ENCODE results near the gene DNASE2B.

DNASE2B gene

DNA sequence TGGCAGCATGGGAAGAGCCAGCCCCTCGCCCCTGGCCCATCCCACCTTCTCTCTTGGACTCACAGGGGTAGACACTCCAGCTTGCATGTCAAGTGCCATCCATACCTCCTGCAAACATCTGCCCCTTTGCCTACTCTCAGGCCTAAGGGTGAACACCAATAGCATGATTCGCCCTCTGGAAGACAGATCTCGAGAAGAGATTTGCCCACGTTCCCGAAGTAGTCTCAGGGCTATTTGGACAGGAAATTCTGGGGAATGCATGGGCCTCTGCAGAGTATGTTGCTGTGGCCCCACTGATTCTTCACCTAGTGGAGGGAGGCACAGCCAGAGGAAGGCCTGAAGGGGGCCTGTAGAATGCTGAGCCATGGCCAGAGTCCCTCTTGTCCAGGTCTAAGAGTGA is 29.8 kb upstream of the DNASE2B start:
- Mint-ChIP-seq H3K9me3 (no peaks in the 10 kb centered on the region), H3K27ac (no peak overlapping the region), H3K4me1 (no peaks in the 10 kb centered on the region), H3K36me3 (ENCODE audit: low read depth) (no peaks in the 10 kb centered on the region), H3K4me3 (no peak overlapping the region), H3K27me3 (ENCODE audit: low read depth) (no peaks in the 10 kb centered on the region)
- TF ChIP-seq, protein P1, sequence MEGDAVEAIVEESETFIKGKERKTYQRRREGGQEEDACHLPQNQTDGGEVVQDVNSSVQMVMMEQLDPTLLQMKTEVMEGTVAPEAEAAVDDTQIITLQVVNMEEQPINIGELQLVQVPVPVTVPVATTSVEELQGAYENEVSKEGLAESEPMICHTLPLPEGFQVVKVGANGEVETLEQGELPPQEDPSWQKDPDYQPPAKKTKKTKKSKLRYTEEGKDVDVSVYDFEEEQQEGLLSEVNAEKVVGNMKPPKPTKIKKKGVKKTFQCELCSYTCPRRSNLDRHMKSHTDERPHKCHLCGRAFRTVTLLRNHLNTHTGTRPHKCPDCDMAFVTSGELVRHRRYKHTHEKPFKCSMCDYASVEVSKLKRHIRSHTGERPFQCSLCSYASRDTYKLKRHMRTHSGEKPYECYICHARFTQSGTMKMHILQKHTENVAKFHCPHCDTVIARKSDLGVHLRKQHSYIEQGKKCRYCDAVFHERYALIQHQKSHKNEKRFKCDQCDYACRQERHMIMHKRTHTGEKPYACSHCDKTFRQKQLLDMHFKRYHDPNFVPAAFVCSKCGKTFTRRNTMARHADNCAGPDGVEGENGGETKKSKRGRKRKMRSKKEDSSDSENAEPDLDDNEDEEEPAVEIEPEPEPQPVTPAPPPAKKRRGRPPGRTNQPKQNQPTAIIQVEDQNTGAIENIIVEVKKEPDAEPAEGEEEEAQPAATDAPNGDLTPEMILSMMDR (IDR thresholded peaks at IDR 0.05; ENCODE audit: unreplicated experiment in 3 of 3): no peak

DNA sequence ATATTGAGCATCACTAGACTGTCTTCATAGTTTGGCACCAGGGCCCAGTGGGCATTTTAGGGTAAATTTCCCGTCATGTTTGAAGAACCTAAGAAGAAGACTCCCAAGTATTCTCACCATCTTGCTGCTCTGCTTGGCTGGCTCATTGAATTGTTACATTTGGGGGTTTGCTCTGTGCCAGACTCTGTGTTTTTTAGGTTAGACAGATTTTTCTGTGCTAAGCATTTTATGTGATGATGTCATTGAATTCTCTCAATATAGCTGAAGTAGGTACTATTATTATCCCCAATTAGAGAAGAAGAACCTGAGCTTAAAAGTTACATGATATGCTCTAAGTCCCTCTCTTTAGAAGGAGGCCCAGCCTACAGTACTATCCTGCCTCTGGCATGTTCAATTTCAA is 28.0 kb upstream of the DNASE2B start:
- Mint-ChIP-seq H3K27me3 (ENCODE audit: low read depth) (no peaks in the 10 kb centered on the region), H3K4me1 (peaks cover 8% of the 10 kb centered on the region), H3K4me3 (no peak overlapping the region), H3K36me3 (ENCODE audit: low read depth) (no peaks in the 10 kb centered on the region), H3K27ac (no peak overlapping the region), H3K9me3 (no peaks in the 10 kb centered on the region)
- TF ChIP-seq, protein P1 (IDR thresholded peaks at IDR 0.05; ENCODE audit: unreplicated experiment in 3 of 3): no peak

DNA sequence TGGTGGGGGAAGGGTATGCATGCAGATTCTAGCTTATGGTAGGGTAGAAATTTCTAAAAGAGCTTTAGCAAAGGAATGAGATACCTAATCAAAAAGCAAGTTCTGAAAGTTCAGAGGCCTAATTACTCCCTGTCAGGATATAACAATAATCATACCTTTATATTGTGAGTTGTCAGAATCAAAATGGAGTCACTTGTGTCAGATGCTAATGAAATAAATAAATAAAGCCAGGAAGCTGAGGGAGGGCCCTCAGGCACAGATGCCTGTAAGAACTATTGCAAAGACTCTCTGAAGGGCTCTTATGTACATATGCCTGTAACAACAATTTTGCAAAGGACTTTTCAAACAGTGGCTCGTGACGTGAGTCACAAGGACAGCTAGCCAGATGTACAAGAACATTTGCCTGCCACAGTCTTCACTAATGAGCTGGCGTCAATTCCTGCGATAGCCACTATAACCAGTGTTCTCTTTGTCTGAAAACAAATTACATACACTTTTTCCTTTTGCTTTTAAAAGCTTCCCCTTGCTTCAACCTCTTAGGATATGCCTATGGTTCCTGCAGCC is 27.4 kb upstream of the DNASE2B start:
- peaks cover 14% of the 10 kb centered on the region for H3K4me1 Mint-ChIP-seq
- H3K27ac Mint-ChIP-seq: no peak overlapping the region
- H3K36me3 Mint-ChIP-seq (ENCODE audit: low read depth): no peaks in the 10 kb centered on the region
- H3K4me3 Mint-ChIP-seq: no peak overlapping the region
- TF ChIP-seq, protein P1 (IDR thresholded peaks at IDR 0.05; ENCODE audit: unreplicated experiment in 3 of 3): no peak
- H3K27me3 Mint-ChIP-seq (ENCODE audit: low read depth): no peaks in the 10 kb centered on the region
- H3K9me3 Mint-ChIP-seq: no peaks in the 10 kb centered on the region

DNA sequence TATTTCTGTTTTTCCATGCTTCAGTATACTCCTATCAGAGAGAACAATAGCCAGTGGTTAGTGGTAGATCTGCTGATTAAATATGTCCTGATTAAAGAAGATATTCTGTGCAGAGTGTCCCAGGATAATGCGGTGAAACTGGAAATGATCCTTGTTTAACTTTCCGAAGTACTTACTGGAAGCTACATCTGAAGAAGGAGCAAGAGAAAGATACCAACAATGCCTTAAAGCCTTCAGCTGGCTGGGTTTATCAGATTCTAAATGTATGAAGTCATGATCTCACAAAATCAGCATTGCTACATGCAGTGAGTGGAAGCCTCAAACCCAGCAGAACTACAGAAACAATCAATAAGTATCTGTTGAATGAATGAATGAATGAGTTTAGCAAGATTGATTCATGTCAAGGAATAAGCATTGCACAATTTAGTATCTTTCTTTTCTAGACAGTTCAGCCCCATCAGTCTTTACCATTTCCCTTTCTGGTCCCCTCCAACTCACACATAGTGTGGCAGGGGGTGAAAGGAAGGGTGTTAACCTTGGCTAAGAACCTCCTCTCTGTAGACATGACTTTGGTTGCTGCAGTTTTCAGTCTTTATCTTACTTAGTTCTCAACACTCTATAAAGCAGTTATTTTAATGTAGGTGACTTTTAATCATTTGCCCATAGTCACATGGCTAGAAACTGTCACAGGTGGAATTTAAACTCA is 24.7 kb upstream of the DNASE2B start:
- H3K27ac Mint-ChIP-seq: no peak overlapping the region
- TF ChIP-seq, protein P1 (IDR thresholded peaks at IDR 0.05; ENCODE audit: unreplicated experiment in 3 of 3): no peak
- no peaks in the 10 kb centered on the region for H3K36me3 Mint-ChIP-seq (ENCODE audit: low read depth)
- H3K9me3 Mint-ChIP-seq: no peaks in the 10 kb centered on the region
- H3K4me3 Mint-ChIP-seq: no peak overlapping the region
- H3K27me3 Mint-ChIP-seq (ENCODE audit: low read depth): no peaks in the 10 kb centered on the region
- peaks cover 36% of the 10 kb centered on the region for H3K4me1 Mint-ChIP-seq

DNA sequence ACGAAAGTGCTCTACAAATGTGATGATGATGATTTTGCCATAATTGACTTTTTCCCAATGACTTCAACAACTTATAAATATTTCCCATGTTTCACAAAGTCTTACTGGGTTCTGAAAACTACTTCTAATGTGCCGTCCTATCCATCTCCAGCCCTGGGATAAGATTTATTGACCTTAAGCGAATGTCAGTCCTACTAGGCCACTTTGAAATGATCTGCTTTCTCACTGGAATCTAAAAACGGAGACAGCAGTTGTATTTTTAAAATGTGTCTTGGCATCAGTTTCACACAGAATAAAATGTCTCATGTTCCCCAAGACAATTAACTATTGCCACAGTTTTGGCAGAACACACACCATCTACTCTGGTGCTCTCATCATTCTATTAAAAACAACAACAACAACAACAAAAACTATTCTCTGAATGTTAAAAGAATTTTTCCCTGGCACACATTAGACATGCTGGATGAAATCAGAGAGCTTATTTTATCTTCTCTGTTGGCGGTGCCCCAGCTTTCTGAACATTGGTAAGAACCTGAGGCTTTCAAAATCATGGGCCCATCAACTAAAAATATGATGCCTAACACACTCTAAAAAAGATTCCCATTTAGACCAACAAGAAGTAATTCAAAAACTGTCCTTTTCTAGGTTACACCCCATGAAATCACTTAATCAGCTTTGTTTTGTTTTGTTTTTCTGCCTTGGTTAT is 23.1 kb upstream of the DNASE2B start:
- TF ChIP-seq, protein P1 (IDR thresholded peaks at IDR 0.05; ENCODE audit: unreplicated experiment in 3 of 3): no peak

More for the DNA sequence above, 23.1 kb upstream of the DNASE2B start:
- Mint-ChIP-seq H3K27ac (peak overlapping the region in 2 of 3 experiments; percentile 42 to 56), H3K27me3 (ENCODE audit: low read depth) (no peaks in the 10 kb centered on the region), H3K4me1 (peaks cover 36% of the 10 kb centered on the region), H3K9me3 (no peaks in the 10 kb centered on the region), H3K4me3 (no peak overlapping the region), H3K36me3 (ENCODE audit: low read depth) (no peaks in the 10 kb centered on the region)
